ENCODE results near the gene OR6K3. TPM values are rescaled to one million over a fixed set of nuclear protein-coding genes. Genes with fewer than 3 reads are reported as not detected.

OR6K3 gene
- total RNA-seq, 1 donor from 2014 or later: not detected

DNA sequence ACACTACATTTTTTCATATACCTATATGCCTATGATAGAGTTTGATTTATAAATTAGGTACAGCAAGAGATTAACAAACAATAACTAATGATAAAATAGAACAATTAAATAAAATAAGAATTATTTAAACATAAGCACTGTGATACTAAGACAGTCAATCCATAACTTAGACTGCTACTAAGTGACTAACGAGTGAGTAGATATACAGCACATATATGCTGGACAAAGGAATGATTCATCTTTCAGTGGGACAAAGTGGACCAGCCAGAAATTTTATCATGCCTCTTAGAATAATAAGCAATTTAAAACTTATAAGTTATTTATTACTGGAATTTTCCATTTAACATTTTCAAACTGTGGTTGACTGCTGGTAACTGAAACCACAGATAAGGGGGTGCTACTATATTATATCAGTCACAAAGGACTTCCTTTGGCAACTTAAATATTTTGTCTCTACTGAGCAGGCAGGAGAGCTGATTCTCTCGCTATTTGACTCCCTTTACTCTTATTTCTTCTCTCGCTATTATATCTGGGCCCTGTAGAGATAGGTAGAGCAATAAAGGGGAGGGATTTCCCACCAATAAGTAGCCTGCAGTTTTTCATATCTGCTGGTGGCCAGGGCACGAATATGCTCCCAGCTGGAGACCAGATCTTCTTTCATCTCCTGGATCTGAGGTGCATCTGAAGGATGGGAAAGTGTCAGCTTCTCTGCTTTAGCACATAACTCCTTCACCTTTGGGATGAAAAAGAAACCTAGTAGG is 44.8 kb downstream of the OR6K3 start:
- Histone ChIP-seq H3K27ac (no peak overlapping the region), H3K4me1 (no peaks in the 10 kb centered on the region), H3K27me3 (no peaks in the 10 kb centered on the region), H3K36me3 (no peaks in the 10 kb centered on the region), H3K9me3 (no peaks in the 10 kb centered on the region), H3K4me3 (no peak overlapping the region)
- intact Hi-C loops (cut with DNase I): no loop called here
- DNase-seq (ENCODE audit: extremely low spot score in 2 of 2): no peak
- TF ChIP-seq POLR2A (IDR thresholded peaks at IDR 0.05) (no peak), POLR2AphosphoS5 (IDR thresholded peaks at IDR 0.05; ENCODE audit: insufficient read depth in 1 of 2, low read depth in 1 of 2) (no peak)
- TF ChIP-seq, protein P1, sequence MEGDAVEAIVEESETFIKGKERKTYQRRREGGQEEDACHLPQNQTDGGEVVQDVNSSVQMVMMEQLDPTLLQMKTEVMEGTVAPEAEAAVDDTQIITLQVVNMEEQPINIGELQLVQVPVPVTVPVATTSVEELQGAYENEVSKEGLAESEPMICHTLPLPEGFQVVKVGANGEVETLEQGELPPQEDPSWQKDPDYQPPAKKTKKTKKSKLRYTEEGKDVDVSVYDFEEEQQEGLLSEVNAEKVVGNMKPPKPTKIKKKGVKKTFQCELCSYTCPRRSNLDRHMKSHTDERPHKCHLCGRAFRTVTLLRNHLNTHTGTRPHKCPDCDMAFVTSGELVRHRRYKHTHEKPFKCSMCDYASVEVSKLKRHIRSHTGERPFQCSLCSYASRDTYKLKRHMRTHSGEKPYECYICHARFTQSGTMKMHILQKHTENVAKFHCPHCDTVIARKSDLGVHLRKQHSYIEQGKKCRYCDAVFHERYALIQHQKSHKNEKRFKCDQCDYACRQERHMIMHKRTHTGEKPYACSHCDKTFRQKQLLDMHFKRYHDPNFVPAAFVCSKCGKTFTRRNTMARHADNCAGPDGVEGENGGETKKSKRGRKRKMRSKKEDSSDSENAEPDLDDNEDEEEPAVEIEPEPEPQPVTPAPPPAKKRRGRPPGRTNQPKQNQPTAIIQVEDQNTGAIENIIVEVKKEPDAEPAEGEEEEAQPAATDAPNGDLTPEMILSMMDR (IDR thresholded peaks at IDR 0.05): no peak

DNA sequence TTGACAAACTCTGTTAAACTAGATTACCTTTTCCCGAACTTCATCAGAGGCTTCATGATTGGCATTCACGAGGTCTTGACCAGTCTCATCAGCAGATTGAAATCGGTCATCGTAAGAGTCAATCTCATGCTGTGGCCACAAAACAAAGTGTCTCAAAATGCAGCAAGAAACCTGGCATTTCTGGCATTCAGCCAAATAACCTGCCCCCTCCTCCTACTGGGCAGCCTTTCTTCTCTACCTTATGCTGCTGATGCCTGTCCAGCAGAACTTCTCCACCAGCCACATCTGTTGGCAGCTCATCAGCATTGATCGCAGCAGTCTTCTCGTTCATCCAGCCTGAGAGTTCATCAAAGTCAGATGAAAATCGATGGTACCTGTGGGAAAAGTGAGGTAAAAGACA is 46.2 kb downstream of the OR6K3 start:
- Histone ChIP-seq H3K4me3 (no peak overlapping the region), H3K27me3 (no peaks in the 10 kb centered on the region), H3K4me1 (no peaks in the 10 kb centered on the region), H3K9me3 (no peaks in the 10 kb centered on the region), H3K36me3 (no peaks in the 10 kb centered on the region), H3K27ac (no peak overlapping the region)
- TF ChIP-seq POLR2A (IDR thresholded peaks at IDR 0.05): no peak
- TF ChIP-seq, protein P1 (IDR thresholded peaks at IDR 0.05): no peak
- TF ChIP-seq POLR2AphosphoS5 (IDR thresholded peaks at IDR 0.05; ENCODE audit: insufficient read depth in 1 of 2, low read depth in 1 of 2): no peak
- no peak for DNase-seq (ENCODE audit: extremely low spot score in 2 of 2)
- intact Hi-C loops (cut with DNase I): no loop called here

Other genes starting within 250 kb of the OR6K3 start
- not detected for gene OR10R2, start 248.5 kb downstream of the OR6K3 start, total RNA-seq
- gene OR6Y1, start 166.3 kb downstream of the OR6K3 start, total RNA-seq: not detected
- not detected for gene OR6P1, start 150.1 kb downstream of the OR6K3 start, total RNA-seq
- gene OR10X1, start 140.8 kb downstream of the OR6K3 start, total RNA-seq: not detected
- gene OR10Z1, start 115.5 kb downstream of the OR6K3 start, total RNA-seq: not detected
- gene SPTA1, start 34.0 kb downstream of the OR6K3 start, total RNA-seq: 0.25 TPM
- gene OR6K2, start 20.1 kb downstream of the OR6K3 start, total RNA-seq: not detected
- not detected for gene OR6K6, start 34.0 kb upstream of the OR6K3 start, total RNA-seq
- not detected for gene OR6N1, start 51.5 kb upstream of the OR6K3 start, total RNA-seq
- gene OR6N2, start 60.5 kb upstream of the OR6K3 start, total RNA-seq: not detected
- gene MNDA, start 110.6 kb upstream of the OR6K3 start, total RNA-seq: 3.2 TPM
- gene PYHIN1, start 210.8 kb upstream of the OR6K3 start, total RNA-seq: 4.2 TPM

Data from vagina (tissue), 2 donors.